ENCODE results near the gene DYNC1LI1.

Gene DYNC1LI1

GRCh38 chr3:32487781-32488473, 82.7 kb downstream of the DYNC1LI1 start:
- no peaks in the 10 kb centered on the region for H3K36me3 ChIP-seq (ENCODE audit: insufficient read depth, low read length)
- H3K9me3 ChIP-seq (ENCODE audit: low read length) = no peaks in the 10 kb centered on the region
- no peak overlapping the region for H3K9ac ChIP-seq (ENCODE audit: low read length)
- no peak overlapping the region for H3K27ac ChIP-seq (ENCODE audit: low read depth, low read length)
- no peaks in the 10 kb centered on the region for H3K4me1 ChIP-seq (ENCODE audit: insufficient read depth, low read length)
- H3K27me3 ChIP-seq (ENCODE audit: control insufficient read depth in 1 of 2, insufficient read depth in 2 of 2, low read length in 2 of 2) = no peaks in the 10 kb centered on the region
- H3K4me3 ChIP-seq (ENCODE audit: low read depth in 1 of 2, low read length in 2 of 2) = no peak overlapping the region

- H3K4me1 ChIP-seq (ENCODE audit: insufficient read depth, low read length) = no peaks in the 10 kb centered on the region
- H3K4me3 ChIP-seq (ENCODE audit: low read depth in 1 of 2, low read length in 2 of 2) = no peak overlapping the region
- H3K27ac ChIP-seq (ENCODE audit: low read depth, low read length) = no peak overlapping the region
- no peak overlapping the region for H3K9ac ChIP-seq (ENCODE audit: low read length)
- H3K36me3 ChIP-seq (ENCODE audit: insufficient read depth, low read length) = peaks cover 4% of the 10 kb centered on the region
- no peaks in the 10 kb centered on the region for H3K9me3 ChIP-seq (ENCODE audit: low read length)
- no peaks in the 10 kb centered on the region for H3K27me3 ChIP-seq (ENCODE audit: control insufficient read depth in 1 of 2, insufficient read depth in 2 of 2, low read length in 2 of 2)
These were observed 86.2 kb downstream of the DYNC1LI1 start for GRCh38 chr3:32484436-32484835.

GRCh38 chr3:32483772-32484171, 86.9 kb downstream of the DYNC1LI1 start:
- Histone ChIP-seq H3K9me3 (ENCODE audit: low read length) (no peaks in the 10 kb centered on the region), H3K27ac (ENCODE audit: low read depth, low read length) (no peak overlapping the region), H3K27me3 (ENCODE audit: control insufficient read depth in 1 of 2, insufficient read depth in 2 of 2, low read length in 2 of 2) (no peaks in the 10 kb centered on the region), H3K36me3 (ENCODE audit: insufficient read depth, low read length) (peaks cover 4% of the 10 kb centered on the region), H3K4me1 (ENCODE audit: insufficient read depth, low read length) (no peaks in the 10 kb centered on the region), H3K4me3 (ENCODE audit: low read depth in 1 of 2, low read length in 2 of 2) (no peak overlapping the region), H3K9ac (ENCODE audit: low read length) (no peak overlapping the region)

- Histone ChIP-seq H3K36me3 (ENCODE audit: insufficient read depth, low read length) (peaks cover 4% of the 10 kb centered on the region), H3K27ac (ENCODE audit: low read depth, low read length) (no peak overlapping the region), H3K4me3 (ENCODE audit: low read depth in 1 of 2, low read length in 2 of 2) (no peak overlapping the region), H3K4me1 (ENCODE audit: insufficient read depth, low read length) (no peaks in the 10 kb centered on the region), H3K9me3 (ENCODE audit: low read length) (no peaks in the 10 kb centered on the region), H3K9ac (ENCODE audit: low read length) (no peak overlapping the region), H3K27me3 (ENCODE audit: control insufficient read depth in 1 of 2, insufficient read depth in 2 of 2, low read length in 2 of 2) (no peaks in the 10 kb centered on the region)
These were observed 88.0 kb downstream of the DYNC1LI1 start for GRCh38 chr3:32482693-32483092.

GRCh38 chr3:32481791-32482631, 88.6 kb downstream of the DYNC1LI1 start:
- H3K36me3 ChIP-seq (ENCODE audit: insufficient read depth, low read length) = peaks cover 4% of the 10 kb centered on the region
- no peak overlapping the region for H3K27ac ChIP-seq (ENCODE audit: low read depth, low read length)
- H3K4me3 ChIP-seq (ENCODE audit: low read depth in 1 of 2, low read length in 2 of 2) = no peak overlapping the region
- no peaks in the 10 kb centered on the region for H3K27me3 ChIP-seq (ENCODE audit: control insufficient read depth in 1 of 2, insufficient read depth in 2 of 2, low read length in 2 of 2)
- H3K9ac ChIP-seq (ENCODE audit: low read length) = no peak overlapping the region
- H3K4me1 ChIP-seq (ENCODE audit: insufficient read depth, low read length) = no peaks in the 10 kb centered on the region
- H3K9me3 ChIP-seq (ENCODE audit: low read length) = no peaks in the 10 kb centered on the region

- Histone ChIP-seq H3K9ac (ENCODE audit: low read length) (no peak overlapping the region), H3K9me3 (ENCODE audit: low read length) (no peaks in the 10 kb centered on the region), H3K36me3 (ENCODE audit: insufficient read depth, low read length) (peaks cover 4% of the 10 kb centered on the region), H3K27ac (ENCODE audit: low read depth, low read length) (no peak overlapping the region), H3K4me3 (ENCODE audit: low read depth in 1 of 2, low read length in 2 of 2) (no peak overlapping the region), H3K27me3 (ENCODE audit: control insufficient read depth in 1 of 2, insufficient read depth in 2 of 2, low read length in 2 of 2) (no peaks in the 10 kb centered on the region), H3K4me1 (ENCODE audit: insufficient read depth, low read length) (no peaks in the 10 kb centered on the region)
These were observed 90.1 kb downstream of the DYNC1LI1 start for GRCh38 chr3:32480604-32481003.
